ENCODE measurements around the gene SYNPO2L. TPM values are rescaled to one million over a fixed set of nuclear protein-coding genes. Genes with fewer than 3 reads are reported as not detected.

The SYNPO2L gene
- total and polyA plus RNA-seq, 8 donors, result 0.03 to 0.12 TPM; not detected in 6

DNA sequence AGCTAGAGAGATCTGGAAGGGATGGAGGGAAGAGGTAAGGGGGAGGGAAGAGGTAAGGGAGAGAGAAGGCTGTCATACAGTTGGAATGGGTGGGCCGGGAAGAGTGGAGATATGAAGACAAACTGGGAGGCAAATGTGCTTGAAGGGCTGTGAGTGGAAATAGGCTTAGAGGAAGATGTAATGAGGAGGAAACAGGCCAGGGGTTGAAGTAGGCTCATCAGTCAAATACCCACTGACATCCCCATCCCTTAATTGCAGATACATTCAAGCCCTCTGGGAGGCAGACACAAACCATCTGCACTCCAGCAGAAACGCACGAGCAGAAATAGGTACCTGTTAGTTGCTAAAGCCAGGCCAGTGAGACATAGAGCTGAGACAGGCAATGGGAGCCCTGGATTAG is 2.1 kb downstream of the SYNPO2L start:
- Histone ChIP-seq H3K36me3 (no peaks in the 10 kb centered on the region), H3K27ac (no peak overlapping the region), H3K4me1 (peaks cover 0 to 18% (median 7%) of the 10 kb centered on the region in 4 donors), H3K9me3 (no peaks in the 10 kb centered on the region), H3K4me3 (no peak overlapping the region), H3K27me3 (no peaks in the 10 kb centered on the region)
- intact Hi-C loops (cut with DNase I; ENCODE audit: low total_unique reads), result no loop called here
- 41 to 62% (median 55%) methylated on average over 3 of the region's 3 CpGs for WGBS, 5 donors
- peak in 1 of 2 donors; percentile 46 for DNase-seq
- TF ChIP-seq POLR2A (IDR thresholded peaks at IDR 0.05) (no peak), POLR2AphosphoS5 (IDR thresholded peaks at IDR 0.05) (no peak), EP300 (IDR thresholded peaks at IDR 0.05) (no peak)
- TF ChIP-seq, protein P1, sequence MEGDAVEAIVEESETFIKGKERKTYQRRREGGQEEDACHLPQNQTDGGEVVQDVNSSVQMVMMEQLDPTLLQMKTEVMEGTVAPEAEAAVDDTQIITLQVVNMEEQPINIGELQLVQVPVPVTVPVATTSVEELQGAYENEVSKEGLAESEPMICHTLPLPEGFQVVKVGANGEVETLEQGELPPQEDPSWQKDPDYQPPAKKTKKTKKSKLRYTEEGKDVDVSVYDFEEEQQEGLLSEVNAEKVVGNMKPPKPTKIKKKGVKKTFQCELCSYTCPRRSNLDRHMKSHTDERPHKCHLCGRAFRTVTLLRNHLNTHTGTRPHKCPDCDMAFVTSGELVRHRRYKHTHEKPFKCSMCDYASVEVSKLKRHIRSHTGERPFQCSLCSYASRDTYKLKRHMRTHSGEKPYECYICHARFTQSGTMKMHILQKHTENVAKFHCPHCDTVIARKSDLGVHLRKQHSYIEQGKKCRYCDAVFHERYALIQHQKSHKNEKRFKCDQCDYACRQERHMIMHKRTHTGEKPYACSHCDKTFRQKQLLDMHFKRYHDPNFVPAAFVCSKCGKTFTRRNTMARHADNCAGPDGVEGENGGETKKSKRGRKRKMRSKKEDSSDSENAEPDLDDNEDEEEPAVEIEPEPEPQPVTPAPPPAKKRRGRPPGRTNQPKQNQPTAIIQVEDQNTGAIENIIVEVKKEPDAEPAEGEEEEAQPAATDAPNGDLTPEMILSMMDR (IDR thresholded peaks at IDR 0.05), result no peak

DNA sequence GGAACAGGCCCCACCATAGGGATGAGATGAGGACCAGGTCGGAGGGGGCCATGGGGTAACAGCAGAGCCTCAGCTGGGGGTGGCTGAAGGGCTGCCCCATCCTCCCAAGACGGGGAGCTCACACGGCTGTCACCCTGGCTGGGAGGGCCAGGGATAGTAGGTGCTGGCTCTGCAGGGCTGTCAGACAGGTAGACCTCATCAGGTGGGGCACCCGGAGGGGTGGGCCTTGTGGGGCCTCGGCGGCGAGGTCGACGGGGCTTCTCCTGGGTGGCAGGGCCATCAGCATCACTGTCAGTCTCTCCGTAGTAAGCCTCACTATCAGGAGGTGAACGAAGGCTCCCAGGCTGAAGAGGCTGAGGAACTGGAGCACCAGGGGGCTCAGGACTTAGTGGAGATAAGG is 2.6 kb downstream of the SYNPO2L start:
- Histone ChIP-seq H3K4me1 (peaks cover 2 to 23% (median 11%) of the 10 kb centered on the region in 4 donors), H3K36me3 (no peaks in the 10 kb centered on the region), H3K27ac (no peak overlapping the region), H3K27me3 (no peaks in the 10 kb centered on the region), H3K9me3 (no peaks in the 10 kb centered on the region), H3K4me3 (no peak overlapping the region)
- intact Hi-C loops (cut with DNase I; ENCODE audit: low total_unique reads), result no loop called here
- no peak for DNase-seq
- WGBS, 5 donors, result 82 to 95% (median 85%) methylated on average over 8 to 11 of the region's 11 CpGs
- TF ChIP-seq POLR2A (IDR thresholded peaks at IDR 0.05) (no peak), POLR2AphosphoS5 (IDR thresholded peaks at IDR 0.05) (no peak), EP300 (IDR thresholded peaks at IDR 0.05) (no peak)
- TF ChIP-seq, protein P1 (IDR thresholded peaks at IDR 0.05), result no peak

DNA sequence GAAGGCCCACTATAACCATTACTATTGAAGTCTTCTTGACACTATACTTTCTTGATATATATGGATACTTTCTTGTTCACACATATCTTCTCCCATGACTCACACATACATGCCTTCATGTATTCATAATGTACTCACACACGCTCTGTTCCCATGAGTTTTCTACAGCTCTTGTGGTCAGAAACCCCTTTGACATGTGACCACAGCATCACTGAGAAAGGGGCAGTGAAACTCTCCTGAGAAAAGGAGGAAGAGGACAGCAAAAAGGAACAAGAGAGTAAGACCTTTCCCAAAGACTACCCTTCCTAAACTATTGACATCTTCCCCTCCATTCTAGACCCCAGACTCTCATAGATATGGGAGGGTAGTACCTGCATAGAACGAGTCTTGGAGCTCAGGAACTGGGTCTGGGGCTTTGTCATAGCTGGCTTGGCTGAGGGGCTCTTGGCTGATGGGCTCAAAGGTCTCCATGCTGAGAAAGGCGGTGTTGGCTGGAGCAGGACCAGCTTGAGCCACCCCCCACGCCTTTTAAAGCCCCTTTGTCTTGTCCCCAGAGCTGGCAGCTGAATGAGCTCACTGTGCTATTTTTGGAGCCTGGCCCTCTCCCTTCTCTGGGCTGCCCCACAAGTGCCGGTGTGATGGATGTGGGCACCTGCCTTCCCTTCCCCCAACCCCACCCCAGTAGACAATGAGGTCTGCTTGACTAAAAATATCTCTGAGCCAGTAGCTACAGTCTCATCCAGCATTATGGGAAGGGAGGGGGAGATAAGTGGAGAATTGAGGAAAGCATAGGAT is 5.1 kb downstream of the SYNPO2L start:
- Histone ChIP-seq H3K27me3 (no peaks in the 10 kb centered on the region), H3K4me1 (peaks cover 7 to 40% (median 25%) of the 10 kb centered on the region in 4 donors), H3K4me3 (no peak overlapping the region), H3K27ac (no peak overlapping the region), H3K9me3 (no peaks in the 10 kb centered on the region), H3K36me3 (no peaks in the 10 kb centered on the region)
- 71 to 77% (median 76%) methylated on average over 5 of the region's 5 CpGs for WGBS, 5 donors
- intact Hi-C loops (cut with DNase I; ENCODE audit: low total_unique reads), result no loop called here
- DNase-seq, result peak in 1 of 2 donors; percentile 45
- TF ChIP-seq POLR2A (IDR thresholded peaks at IDR 0.05) (no peak), EP300 (IDR thresholded peaks at IDR 0.05) (no peak), POLR2AphosphoS5 (IDR thresholded peaks at IDR 0.05) (no peak)
- TF ChIP-seq, protein P1 (IDR thresholded peaks at IDR 0.05), result no peak

DNA sequence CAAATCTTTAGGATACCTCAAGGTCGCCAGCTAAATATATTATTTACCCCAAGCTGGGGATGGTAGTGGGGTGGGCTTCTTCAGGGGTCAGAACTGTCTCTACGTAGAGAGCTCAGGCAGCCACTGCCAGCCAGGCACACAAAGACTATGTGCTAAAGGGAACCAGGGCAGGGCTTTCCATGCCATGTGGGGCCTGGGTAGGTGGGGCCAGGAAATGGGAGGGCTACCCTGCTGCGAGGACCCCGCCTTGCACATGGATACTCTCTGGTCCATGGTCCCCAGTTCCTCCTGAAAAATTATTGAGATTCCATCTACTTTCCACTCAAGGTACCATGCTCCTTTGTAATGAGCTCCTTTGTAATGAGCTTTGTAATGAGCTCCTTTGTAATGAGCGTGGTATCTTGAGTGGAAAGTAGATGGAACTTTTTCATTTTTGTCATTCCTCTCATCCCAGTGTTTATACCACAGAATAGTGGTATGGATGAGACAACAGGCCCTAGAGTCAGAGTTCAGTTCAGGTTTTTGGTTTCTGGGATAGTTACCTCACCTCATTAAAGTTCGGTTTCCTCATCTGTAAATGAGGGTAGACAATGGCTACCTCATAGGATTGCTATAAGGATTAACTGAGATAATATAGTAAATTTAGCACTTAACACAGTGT is 5.8 kb downstream of the SYNPO2L start:
- no peak overlapping the region for H3K27ac ChIP-seq
- peaks cover 7 to 32% (median 22%) of the 10 kb centered on the region in 4 donors for H3K4me1 ChIP-seq
- no peaks in the 10 kb centered on the region for H3K9me3 ChIP-seq
- WGBS, 5 donors, result 87 to 98% (median 95%) methylated on average over 6 of the region's 6 CpGs
- H3K4me3 ChIP-seq, result no peak overlapping the region
- intact Hi-C loops (cut with DNase I; ENCODE audit: low total_unique reads), result no loop called here
- H3K36me3 ChIP-seq, result no peaks in the 10 kb centered on the region
- no peak for TF ChIP-seq EP300 (IDR thresholded peaks at IDR 0.05)
- TF ChIP-seq POLR2AphosphoS5 (IDR thresholded peaks at IDR 0.05), result no peak
- no peak for TF ChIP-seq POLR2A (IDR thresholded peaks at IDR 0.05)
- TF ChIP-seq, protein P1 (IDR thresholded peaks at IDR 0.05), result no peak
- DNase-seq, result no peak
- no peaks in the 10 kb centered on the region for H3K27me3 ChIP-seq

All from stomach (tissue), 9 donors.